Fibroblast of peridontal ligament (primary cell): Measurements from ENCODE around the gene OPRL1.

Source experiments
- DNase-seq: peaks from one replicate; pipeline ENCODE4 v3.0.0-alpha.2; 2010; ENCODE audit errors: extremely low read depth

Gene OPRL1

GRCh38 chr20:64080013-64080812, at the start of gene OPRL1:
Gene OPRL1 (plus strand): TSS chr20:64080082. CDS start chr20:64092721, 12,639 bp downstream.
- no peak for DNase-seq

DNA sequence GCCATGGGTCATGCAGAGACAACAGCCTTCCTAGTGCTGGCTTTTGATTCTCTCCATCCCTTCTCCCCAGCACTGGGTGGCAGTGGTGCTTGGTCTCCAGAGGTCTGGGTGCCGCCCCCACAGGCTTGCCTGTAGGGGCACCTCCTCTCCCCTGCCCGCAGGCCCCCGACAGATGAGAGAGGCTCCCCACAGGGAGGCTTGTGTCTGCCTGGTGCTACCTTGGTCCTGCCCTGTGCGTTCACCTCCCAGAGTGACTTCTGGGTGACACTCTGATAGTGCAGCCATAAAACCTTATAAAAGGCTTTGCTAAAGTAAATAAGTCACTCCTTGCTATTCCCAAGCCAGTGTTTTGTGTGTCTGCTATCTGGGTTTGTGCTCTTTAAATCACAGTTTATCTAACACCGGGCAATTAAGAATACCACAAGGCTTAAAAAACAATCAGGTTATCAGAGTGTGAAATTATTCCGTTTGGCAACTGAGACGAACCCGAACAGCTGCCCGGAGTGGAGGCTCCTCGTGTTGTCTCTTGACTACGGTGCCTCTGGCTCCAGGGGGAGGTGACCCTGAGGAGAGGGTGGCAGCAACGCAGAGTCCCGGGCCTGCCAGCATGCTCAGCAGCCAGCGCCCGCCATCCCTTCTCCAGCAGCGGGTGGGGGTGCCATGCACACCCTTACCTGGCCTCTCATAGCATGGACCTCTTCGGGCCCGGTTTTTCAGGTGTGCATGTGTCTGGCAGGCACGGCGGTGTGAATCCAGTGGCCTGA, 49.3 kb upstream of the OPRL1 start:
- DNase-seq: no peak

DNA sequence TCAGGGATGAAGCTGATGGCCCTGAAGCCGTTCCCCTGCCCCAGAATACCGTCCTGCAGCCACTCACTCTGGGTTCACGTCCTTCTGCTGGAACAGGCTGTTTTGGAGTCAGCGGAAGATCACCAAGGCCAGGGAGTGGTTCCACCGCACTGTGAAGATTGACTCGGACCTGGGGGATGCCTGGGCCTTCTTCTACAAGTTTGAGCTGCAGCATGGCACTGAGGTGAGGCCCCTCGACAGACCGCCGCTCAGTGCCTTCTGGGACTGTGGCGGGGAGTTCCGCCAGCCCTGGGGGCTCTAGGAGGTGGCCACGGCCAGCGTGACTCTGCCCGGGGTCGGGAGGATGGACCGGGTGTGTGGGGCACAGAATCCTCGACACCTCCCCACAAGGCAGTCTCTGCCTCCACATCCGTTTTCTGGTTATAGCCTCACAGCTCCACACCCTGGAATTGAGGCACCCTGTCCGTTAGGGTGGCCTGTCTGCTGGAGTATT, 48.0 kb upstream of the OPRL1 start:
- no peak for DNase-seq

DNA sequence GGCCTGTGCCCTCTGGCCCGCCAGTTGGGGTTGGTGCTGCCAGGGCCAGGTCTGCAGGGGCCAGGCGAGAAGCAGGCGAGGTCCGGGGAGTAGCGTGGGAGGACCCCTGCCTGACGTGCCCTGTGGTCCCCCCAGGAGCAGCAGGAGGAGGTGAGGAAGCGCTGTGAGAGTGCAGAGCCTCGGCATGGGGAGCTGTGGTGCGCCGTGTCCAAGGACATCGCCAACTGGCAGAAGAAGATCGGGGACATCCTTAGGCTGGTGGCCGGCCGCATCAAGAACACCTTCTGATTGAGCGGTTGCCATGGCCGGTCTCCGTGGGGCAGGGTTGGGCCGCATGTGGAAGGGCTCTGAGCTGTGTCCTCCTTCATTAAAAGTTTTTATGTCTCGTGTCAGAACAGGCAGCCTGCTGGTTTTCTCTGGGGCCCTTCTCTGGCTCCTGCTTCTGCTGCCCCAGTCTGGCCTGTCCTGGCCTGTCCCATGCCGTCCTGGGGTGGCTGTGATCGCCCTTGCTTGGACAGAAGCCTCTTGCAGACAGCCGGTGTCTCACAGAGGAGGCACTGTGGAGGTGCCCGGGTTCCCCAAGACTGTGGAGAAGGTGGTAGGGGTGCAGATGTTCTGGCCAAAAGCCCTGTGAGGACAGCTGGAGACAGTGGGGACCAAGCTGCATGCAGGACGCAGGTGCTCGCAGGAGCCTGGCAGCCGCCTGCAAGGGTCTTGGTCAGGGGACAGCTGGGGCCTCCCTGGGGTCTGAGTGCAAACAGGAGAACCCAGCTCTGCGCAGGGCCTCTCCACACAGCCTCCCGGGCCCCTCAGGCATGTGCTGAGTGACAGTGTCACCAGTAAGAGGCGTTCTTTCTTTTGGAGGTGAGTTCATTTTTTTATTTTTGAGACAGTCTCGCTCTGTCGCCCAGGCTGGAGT, 46.9 kb upstream of the OPRL1 start:
- DNase-seq: no peak

DNA sequence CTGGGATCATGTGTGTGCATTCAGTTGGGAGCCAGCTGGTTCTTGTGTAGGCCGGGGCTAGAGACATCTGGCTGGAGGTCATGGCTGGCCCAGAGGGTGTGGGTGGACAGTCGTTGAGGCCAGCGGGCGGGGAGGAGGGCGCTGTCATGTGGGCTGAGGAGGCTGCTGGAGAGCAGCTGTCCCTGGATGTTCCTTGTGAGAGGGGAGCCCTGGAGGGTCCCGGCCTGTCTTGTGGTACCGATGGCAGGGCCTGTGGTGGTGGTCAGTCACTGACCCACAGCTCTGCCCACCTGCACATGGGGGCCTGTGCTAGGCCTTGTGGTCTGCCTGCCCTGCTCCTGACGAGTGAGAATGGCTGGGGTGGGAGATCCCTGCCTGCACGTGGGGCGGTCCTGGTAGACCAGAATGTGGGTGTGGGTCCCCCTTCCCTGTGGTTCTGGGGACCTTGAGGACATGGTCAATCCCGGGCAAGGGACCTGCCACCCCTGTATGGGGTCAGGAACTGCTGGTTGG, 45.8 kb upstream of the OPRL1 start:
- DNase-seq: no peak

DNA sequence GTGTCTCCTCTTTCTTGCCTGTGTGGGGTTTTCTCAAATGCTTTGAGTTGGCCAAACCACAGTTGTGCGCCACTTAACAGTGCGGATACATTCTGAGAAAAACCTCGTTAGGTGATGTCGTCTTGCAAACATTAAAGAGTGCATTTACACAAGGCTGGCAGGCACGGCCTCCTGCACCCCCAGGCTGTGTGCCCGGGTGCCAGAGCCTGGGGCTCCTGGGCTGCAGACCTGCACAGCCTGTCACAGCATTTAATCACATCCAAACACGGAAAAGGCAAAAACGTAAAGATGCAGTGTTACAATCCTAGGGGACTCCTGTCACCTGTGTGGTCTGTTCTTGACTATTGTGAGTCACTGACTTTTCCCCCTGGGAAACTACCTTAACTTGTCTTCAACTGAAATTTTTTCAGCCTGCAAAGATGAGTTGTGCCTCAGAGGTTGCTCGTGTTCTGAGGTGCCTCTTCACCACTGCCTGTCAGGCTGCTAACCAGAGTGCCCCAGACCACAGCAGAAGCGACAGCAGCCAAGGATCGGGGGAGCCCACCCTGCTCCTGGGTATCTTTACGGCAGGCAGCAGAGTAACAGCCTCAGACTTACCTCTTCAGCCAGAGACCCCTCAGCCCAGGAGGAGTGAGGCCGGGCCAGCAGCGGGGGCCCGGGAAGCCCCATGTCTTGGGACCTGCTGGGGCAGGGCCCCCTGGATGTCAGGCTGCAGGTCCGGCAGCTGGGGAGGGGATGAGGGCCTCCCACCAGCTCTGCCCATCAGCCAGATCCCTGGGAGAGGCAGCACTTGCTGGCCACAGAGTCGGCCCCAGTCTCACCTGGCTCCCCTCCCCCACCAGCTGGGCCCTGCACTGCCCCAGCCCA, 44.6 kb upstream of the OPRL1 start:
- DNase-seq: no peak

GRCh38 chr20:64035933-64036345, 43.9 kb upstream of the OPRL1 start, which contains the start of gene C20orf204:
Gene C20orf204 (plus strand): TSS chr20:64036182. CDS start chr20:64036324, 142 bp downstream.
- no peak for DNase-seq

GRCh38 chr20:64036346-64037198, 43.3 kb upstream of the OPRL1 start:
- no peak for DNase-seq

- no peak for DNase-seq
These were observed 42.7 kb upstream of the OPRL1 start for GRCh38 chr20:64037199-64037497.

GRCh38 chr20:64037498-64038213, 42.2 kb upstream of the OPRL1 start:
- no peak for DNase-seq

- no peak for DNase-seq
These were observed 41.7 kb upstream of the OPRL1 start for GRCh38 chr20:64038224-64038564.

DNA sequence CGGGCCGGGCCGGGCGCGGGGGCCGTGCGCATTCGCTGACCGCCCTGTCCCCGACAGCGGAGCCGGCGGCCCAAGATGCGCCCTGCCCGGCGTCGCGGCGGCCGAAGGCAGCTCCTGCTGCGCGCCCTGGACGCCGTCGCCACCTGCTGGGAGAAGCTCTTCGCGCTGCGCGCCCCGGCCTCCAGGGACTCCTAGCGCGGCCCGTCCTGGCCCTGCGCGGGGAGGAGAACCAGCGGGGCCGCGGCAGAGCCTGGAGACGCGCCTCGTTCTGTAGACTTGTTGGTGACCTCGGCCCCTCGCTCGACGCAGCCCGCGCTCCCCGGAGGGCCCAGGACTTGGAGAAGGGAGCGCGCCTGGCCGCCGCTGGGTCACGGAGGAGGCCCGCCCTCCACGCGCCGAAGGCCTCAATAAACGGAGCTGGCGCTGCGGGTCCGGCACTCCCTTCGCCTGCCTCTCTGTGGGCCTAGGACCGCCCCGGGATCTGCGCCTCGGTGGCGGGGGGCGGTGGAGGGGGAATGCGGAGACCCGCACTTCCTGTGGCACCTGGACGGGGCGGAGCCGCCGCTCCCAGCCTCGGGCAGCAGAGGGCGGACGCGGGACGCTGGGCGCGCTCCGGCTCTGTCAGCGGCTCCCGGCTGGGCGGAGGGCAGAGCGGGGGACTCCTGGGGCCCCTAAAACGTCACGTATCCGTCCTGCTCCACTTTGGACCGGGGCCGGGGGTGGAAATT, 41.2 kb upstream of the OPRL1 start:
- DNase-seq: no peak

DNA sequence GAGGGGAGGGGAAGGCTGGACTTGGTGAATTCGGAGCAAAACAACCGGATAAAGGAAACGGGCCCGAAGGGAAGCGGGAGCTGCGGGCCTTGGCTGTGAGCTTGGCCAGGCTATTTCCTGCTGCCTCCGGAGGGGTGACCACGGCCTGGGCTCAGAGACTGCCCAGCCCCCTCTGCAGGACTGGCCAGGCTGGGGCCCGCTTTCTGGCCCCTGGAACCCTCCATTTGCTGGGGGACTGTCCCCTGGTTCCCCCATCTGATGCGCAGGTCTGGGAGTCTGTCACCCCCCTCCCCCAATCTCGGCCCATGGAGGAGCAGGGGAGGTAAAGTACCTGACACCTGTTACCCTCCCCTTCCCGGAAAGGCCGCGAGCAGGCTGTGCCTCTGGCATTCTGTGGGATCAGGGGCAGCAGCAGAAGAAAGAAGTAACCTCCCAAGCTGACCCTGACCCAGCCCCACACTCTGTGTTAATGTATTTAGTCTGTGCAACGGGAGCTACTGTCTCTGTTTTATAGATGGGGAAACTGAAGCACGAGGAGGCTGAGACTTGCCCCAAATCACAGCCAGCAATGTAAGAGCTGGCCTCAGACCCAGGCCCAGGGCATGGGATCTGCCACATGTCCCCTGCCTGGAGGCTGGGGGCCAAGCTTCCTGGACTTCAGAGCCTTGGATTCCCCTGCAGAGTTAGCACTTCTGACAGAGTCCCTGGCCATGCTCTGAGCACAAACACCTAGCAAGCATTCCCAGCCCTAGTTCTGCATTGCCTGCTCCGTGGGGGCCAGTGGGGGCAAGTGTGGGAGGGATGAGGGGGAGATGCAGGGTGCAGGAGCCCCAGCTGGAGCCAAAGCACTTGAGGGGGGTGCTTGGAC, 40.4 kb upstream of the OPRL1 start:
- DNase-seq: no peak

GRCh38 chr20:64040231-64041039, 39.4 kb upstream of the OPRL1 start:
- DNase-seq: no peak

DNA sequence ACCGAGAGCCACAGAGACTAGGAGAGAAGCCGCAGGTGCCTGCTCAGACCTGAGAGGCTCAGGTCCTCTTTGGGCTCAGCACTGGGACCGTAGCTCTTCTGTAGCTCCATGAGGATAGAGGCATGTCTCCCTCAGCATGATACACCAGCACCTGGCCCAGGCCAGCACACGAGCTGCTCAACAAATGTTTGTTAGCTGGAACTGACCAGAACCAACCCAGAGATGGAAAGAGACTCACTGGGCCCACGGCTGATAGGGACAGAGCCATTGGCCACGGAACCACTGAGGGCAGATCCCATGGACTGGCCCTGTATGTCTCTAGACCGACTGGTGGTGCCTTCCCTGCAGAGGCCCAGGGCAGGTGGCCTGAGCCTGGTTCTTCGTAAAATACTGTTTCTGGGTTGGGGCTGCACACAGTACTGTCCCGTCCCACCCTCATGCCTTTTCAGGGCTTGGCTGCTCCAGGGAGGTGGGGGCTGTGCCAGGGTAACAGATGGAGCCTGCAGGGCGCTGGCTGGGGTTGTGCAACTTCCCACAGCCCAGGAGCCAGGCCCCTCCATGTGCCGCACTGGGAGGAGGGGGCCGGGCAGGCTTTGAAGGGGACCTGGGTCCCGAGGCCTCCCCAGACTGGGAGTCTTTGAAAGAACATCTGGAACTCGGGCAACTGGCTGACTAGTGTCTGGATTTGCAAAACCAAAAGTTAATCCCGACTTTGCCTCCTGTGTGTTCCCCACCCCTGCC, 38.7 kb upstream of the OPRL1 start:
- DNase-seq: no peak

GRCh38 chr20:64041781-64042053, 38.2 kb upstream of the OPRL1 start:
- DNase-seq: no peak
